ENCODE data around the gene KRTAP10-9.

Gene KRTAP10-9

DNA sequence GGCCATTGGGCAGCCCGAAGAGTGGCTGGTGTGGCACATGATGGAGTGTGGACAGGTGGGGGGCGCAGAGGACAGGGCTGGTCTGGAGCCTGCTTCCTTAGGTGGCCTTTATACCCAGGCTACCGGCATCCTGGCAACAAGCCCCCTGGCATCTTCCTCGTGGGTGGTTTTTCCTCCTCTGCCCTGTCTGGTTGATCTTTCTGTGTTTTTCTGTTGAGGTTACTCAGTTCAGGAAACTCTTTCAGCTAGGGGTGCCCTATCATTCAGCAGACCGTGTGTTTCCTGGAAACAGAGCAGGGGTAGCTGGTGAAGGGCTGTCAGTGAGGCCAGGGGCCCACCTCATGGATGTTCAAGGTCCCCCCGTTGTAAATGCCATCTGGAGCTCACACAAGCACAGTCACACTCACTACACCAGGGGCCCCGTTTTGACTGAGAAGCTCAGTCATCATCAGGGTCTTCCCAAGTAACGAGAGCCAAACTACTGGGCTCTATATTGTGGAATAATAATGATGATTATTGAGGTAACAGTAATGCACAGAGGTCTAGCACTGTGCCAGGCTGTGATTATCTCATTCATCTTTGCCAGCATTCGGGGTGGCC, 27.8 kb downstream of the KRTAP10-9 start, which contains the start of gene KRTAP12-4:
KRTAP12-4 (minus strand) TSS at position 84 of the 600 bp plus-strand sequence; CDS start at position 39, 45 bp downstream.
- Histone ChIP-seq H3F3A (ENCODE audit: insufficient read depth) (no peaks in the 10 kb centered on the region), H3K27me3 (ENCODE audit: low read length) (no peaks in the 10 kb centered on the region), H2AFZ (ENCODE audit: low read depth, low read length, severe bottlenecking) (no peak within 1 kb of the TSS), H3K9ac (ENCODE audit: low read length) (no peak within 1 kb of the TSS), H3K4me3 (ENCODE audit: insufficient read depth, low read length, poor library complexity, severe bottlenecking) (no peak within 1 kb of the TSS), H3K36me3 (ENCODE audit: low read length) (no peaks in the 10 kb centered on the region), H3K4me2 (ENCODE audit: low read depth, low read length, poor library complexity, severe bottlenecking) (no peak within 1 kb of the TSS), H3K9me3 (ENCODE audit: insufficient read depth, low read length) (no peaks in the 10 kb centered on the region), H3K79me2 (ENCODE audit: insufficient read depth, low read length) (no peaks in the 10 kb centered on the region), H4K20me1 (ENCODE audit: low read depth, low read length) (no peaks in the 10 kb centered on the region), H3K9me2 (replicated peaks; ENCODE audit: insufficient read depth, low read length) (no peaks in the 10 kb centered on the region), H3K27ac (ENCODE audit: low read depth, low read length) (no peak within 1 kb of the TSS)
- TF ChIP-seq CTCF (IDR thresholded peaks at IDR 0.05; ENCODE audit: insufficient read depth, low read length, poor library complexity, severe bottlenecking) (no peak), EZH2phosphoT487 (conservative IDR thresholded peaks at IDR 0.05; ENCODE audit: low read length) (no peak)

DNA sequence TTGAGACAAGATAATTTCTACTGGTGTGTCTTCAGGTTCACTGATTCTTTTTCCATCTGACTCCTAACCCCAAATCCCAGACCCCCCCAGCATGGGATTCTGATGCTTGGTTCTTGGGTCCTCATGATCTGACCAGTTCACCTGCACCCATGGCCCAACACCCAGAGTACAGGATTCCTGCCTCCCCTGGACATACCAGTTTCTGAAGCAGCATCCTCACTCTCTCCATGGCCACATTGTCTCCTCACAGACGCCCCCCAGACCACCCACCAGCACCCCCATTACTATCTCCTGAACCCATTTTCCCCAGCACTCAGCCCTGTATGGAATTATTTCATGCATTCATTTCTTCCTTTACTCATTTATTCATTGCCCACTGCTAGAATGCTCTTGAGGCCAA, 30.0 kb downstream of the KRTAP10-9 start:
- Histone ChIP-seq H4K20me1 (ENCODE audit: low read depth, low read length) (no peaks in the 10 kb centered on the region), H3K36me3 (ENCODE audit: low read length) (no peaks in the 10 kb centered on the region), H3F3A (ENCODE audit: insufficient read depth) (no peaks in the 10 kb centered on the region), H3K27ac (ENCODE audit: low read depth, low read length) (no peak overlapping the region), H3K9me2 (replicated peaks; ENCODE audit: insufficient read depth, low read length) (no peaks in the 10 kb centered on the region), H3K4me2 (ENCODE audit: low read depth, low read length, poor library complexity, severe bottlenecking) (no peak overlapping the region), H3K9me3 (ENCODE audit: insufficient read depth, low read length) (no peaks in the 10 kb centered on the region), H3K27me3 (ENCODE audit: low read length) (no peaks in the 10 kb centered on the region), H3K9ac (ENCODE audit: low read length) (no peak overlapping the region), H3K79me2 (ENCODE audit: insufficient read depth, low read length) (no peaks in the 10 kb centered on the region), H3K4me3 (ENCODE audit: insufficient read depth, low read length, poor library complexity, severe bottlenecking) (no peak overlapping the region), H2AFZ (ENCODE audit: low read depth, low read length, severe bottlenecking) (no peak overlapping the region)
- no peak for TF ChIP-seq CTCF (IDR thresholded peaks at IDR 0.05; ENCODE audit: insufficient read depth, low read length, poor library complexity, severe bottlenecking)
- TF ChIP-seq EZH2phosphoT487 (conservative IDR thresholded peaks at IDR 0.05; ENCODE audit: low read length) = no peak

DNA sequence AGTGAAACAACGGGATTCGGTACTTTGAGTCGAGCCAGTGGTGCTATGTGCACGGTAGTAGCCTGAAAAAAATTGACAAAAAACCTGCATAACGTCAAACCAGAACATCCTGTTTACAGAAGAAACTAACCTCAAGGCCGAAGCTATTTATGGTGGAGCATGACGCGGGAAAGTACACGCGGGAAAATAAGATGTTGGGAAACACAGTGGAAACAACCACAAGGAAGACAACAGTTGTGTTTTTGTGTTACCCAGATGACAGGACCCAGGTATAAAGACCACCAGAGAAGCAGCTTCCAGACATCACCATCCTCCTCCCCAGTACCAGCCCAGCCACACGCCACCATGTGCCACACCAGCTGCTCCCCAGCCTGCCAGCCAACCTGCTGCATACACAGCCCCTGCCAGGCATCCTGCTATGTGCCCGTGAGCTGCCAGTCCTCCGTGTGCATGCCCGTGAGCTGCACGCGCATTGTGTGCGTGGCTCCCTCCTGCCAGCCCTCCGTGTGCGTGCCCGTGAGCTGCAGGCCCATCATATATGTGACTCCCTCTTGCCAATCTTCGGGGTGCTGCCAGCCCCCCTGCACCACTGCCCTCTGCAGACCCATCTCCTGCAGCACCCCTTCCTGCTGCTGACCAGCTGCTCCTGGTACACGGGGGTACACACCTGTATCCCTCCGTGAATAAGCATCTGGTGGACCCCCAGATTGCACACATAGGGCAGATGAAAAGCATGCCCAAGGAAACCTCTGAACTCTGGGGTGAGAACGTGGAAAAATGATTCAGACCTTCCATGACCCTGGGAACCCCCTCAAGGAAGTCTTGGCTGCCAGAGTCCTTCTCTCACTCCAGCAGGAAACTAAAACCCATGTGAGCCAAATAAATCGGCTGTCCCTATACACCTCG, 31.0 kb downstream of the KRTAP10-9 start, which contains the start of gene KRTAP12-3:
KRTAP12-3 (plus strand) TSS at position 298 of the 906 bp plus-strand sequence; CDS start at position 346, 48 bp downstream.
- no peak within 1 kb of the TSS for H3K4me2 ChIP-seq (ENCODE audit: low read depth, low read length, poor library complexity, severe bottlenecking)
- no peaks in the 10 kb centered on the region for H3F3A ChIP-seq (ENCODE audit: insufficient read depth)
- H3K36me3 ChIP-seq (ENCODE audit: low read length) = no peaks in the 10 kb centered on the region
- no peak for TF ChIP-seq EZH2phosphoT487 (conservative IDR thresholded peaks at IDR 0.05; ENCODE audit: low read length)
- no peak for TF ChIP-seq CTCF (IDR thresholded peaks at IDR 0.05; ENCODE audit: insufficient read depth, low read length, poor library complexity, severe bottlenecking)
- H3K9me2 ChIP-seq (replicated peaks; ENCODE audit: insufficient read depth, low read length) = no peaks in the 10 kb centered on the region
- H3K4me3 ChIP-seq (ENCODE audit: insufficient read depth, low read length, poor library complexity, severe bottlenecking) = no peak within 1 kb of the TSS
- no peaks in the 10 kb centered on the region for H3K27me3 ChIP-seq (ENCODE audit: low read length)
- no peaks in the 10 kb centered on the region for H3K79me2 ChIP-seq (ENCODE audit: insufficient read depth, low read length)
- no peaks in the 10 kb centered on the region for H4K20me1 ChIP-seq (ENCODE audit: low read depth, low read length)
- no peaks in the 10 kb centered on the region for H3K9me3 ChIP-seq (ENCODE audit: insufficient read depth, low read length)
- H2AFZ ChIP-seq (ENCODE audit: low read depth, low read length, severe bottlenecking) = no peak within 1 kb of the TSS
- no peak within 1 kb of the TSS for H3K9ac ChIP-seq (ENCODE audit: low read length)
- H3K27ac ChIP-seq (ENCODE audit: low read depth, low read length) = no peak within 1 kb of the TSS
